ENCODE data around the gene PHTF2.

PHTF2 gene

DNA sequence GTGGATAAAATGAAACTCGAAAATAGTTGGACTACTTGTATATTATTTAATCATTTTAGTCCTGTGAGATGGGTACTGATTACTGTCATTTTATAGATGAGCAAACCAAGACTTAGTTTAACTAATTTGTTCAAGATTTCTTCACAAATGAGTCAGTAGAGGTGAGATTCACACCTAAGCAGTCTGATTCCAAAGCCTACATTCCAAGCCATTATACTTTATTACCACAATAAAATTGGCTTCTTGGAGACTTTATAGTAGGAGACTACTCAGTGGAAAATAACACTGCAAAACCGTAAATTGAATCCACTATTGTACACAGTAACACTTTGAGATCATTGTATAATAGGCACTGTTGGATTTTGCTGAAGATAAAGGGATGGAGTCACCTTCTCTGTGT lies 2.2 kb downstream of the PHTF2 start:
- Mint-ChIP-seq H3K4me1 (peaks cover 79% of the 10 kb centered on the region), H3K4me3 (peak overlapping the region; percentile 83), H3K27ac (peak overlapping the region; percentile 91), H3K9me3 (peaks cover 11% of the 10 kb centered on the region), H3K36me3 (peaks cover 58% of the 10 kb centered on the region), H3K27me3 (peaks cover 3% of the 10 kb centered on the region)
- CTCF ChIA-PET = interaction anchor here (0.7 to 1.6 kb wide), 2 partner anchors 26 to 135 kb away, joined by 3 to 6 read pairs; no protein-coding TSS in a partner anchor
- no peak for DNase-seq

DNA sequence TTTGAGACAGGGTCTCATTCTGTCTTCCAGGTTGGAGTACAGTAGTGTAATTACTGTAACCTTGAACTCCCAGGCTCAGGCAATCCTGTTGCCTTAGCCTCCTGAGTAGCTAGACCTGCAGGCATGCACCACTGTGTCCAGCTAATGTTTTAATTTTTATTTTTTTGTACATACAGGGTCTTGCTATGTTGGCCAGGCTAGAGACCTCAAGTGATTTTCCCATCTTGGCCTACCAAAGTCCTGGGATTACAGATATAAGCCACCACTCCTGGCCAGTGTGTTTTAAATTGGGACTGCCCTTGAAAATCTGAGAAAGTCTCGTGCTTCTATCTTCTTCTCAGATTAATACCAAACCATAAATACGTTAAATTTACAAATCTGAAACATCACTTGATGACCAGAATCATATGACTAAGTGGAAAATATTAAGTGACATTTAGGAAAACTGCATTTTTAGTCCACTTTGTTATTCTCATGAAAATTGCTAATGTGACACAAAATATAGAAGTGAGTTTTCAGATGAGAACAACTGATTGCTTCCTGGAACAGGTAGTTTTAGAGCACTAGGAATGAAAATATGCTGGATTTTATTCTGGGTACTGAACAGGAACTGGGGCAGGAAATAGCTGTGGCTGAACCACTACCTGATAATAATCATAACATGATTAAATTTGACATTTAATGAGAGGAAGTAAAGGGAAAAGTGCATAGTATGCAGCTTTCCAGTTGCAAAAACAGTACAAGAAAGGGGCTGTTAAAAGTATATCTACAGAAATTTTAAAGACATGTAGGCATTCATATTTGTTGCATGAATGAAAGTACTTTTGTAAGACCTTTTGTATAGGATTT lies 4.2 kb downstream of the PHTF2 start:
- Mint-ChIP-seq H3K9me3 (peaks cover 30% of the 10 kb centered on the region), H3K27ac (peak overlapping the region; percentile 84), H3K4me1 (peaks cover 65% of the 10 kb centered on the region), H3K27me3 (peaks cover 3% of the 10 kb centered on the region), H3K4me3 (peak overlapping the region; percentile 43), H3K36me3 (peaks cover 69% of the 10 kb centered on the region)
- CTCF ChIA-PET = interaction anchor here (1.1 to 1.6 kb wide), 4 partner anchors 18 to 151 kb away, joined by 3 to 6 read pairs (median 3); no protein-coding TSS in a partner anchor
- DNase-seq = no peak

DNA sequence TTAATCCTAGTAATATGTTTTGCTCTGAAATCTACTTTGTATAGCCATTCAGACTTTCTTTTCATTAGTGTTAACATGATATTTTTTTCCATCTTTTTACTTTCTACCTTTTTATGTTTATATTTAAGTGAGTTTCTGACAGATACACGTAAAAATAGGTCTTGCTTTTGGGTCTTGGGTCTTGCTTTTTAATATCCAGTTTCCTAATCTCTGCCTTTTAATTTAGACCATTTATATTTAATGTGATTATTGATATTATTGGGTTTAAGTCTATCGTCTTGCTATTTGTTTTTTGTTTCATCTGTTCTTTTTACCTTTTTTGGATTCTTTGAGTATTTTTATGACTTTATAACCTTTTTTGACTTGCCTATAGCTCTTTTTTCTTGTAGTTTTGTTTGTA lies 7.9 kb downstream of the PHTF2 start:
- H3K4me1 Mint-ChIP-seq = peaks cover 48% of the 10 kb centered on the region
- H3K36me3 Mint-ChIP-seq = peaks cover 73% of the 10 kb centered on the region
- no peak for DNase-seq
- H3K4me3 Mint-ChIP-seq = no peak overlapping the region
- no peak overlapping the region for H3K27ac Mint-ChIP-seq
- CTCF ChIA-PET = interaction anchor here (0.6 kb wide), 1 partner anchor 67 kb away, joined by 3 read pairs; no protein-coding TSS in a partner anchor
- no peaks in the 10 kb centered on the region for H3K27me3 Mint-ChIP-seq
- H3K9me3 Mint-ChIP-seq = peaks cover 42% of the 10 kb centered on the region

DNA sequence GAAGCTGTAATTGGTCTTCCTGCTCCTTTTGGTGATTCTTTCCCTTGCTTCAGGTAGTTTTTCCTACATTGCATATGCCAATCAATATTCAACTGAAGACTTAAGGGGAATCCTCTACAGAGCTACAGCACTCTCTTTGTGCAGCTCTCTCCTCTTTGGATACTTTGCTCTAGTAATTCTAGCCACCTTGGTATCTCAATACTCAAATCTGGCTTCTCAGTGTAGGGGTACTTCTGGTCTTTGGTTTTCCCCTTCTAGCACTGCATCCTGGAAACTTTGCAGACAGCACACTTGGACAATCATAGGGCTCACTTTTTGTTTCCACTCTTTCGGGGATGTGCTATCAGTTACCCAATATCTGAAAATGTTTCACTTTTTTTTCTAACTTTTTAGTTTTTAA lies 9.9 kb downstream of the PHTF2 start:
- Mint-ChIP-seq H3K36me3 (peaks cover 67% of the 10 kb centered on the region), H3K27me3 (no peaks in the 10 kb centered on the region), H3K27ac (no peak overlapping the region), H3K4me1 (peaks cover 39% of the 10 kb centered on the region), H3K4me3 (no peak overlapping the region), H3K9me3 (peaks cover 42% of the 10 kb centered on the region)
- DNase-seq = no peak
- CTCF ChIA-PET = no interaction called here

DNA sequence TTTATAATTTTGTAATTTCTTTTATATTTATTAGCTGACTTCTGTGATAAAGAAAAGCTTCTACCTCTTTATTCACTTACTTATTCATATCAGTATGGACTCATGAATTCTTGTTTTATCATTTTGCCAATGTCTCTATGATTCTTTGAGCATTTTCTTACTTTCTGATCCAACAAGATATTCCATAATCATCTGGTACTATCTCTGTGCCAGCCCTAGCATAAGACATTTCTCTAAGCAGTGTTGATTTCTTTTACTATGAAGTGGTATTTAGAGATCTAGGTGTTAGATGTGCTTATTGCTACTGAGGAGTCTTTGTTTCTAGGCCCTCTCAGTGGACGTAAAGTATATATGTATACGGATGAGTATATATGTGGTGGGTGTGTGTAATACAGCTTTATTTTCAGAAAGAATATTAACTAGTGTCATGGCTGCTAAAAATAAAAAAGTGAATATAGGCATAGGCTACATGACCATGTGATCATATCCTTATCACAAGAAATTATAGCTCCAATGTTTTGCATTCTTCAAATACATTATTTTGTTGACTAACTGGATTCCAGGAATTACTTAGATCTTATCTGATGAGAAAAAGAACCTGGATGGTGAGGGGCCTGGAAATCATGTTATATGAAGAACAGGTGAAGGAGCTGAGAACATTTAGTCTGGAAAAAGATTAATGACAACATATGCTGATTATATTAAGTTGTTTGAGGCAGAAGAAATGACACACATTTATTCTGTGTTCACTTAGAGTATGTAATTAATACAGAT lies 13.1 kb downstream of the PHTF2 start:
- H3K36me3 Mint-ChIP-seq = peaks cover 50% of the 10 kb centered on the region
- no peaks in the 10 kb centered on the region for H3K27me3 Mint-ChIP-seq
- H3K9me3 Mint-ChIP-seq = peaks cover 30% of the 10 kb centered on the region
- no peak overlapping the region for H3K27ac Mint-ChIP-seq
- CTCF ChIA-PET = no interaction called here
- H3K4me1 Mint-ChIP-seq = peaks cover 20% of the 10 kb centered on the region
- DNase-seq = no peak
- no peak overlapping the region for H3K4me3 Mint-ChIP-seq

DNA sequence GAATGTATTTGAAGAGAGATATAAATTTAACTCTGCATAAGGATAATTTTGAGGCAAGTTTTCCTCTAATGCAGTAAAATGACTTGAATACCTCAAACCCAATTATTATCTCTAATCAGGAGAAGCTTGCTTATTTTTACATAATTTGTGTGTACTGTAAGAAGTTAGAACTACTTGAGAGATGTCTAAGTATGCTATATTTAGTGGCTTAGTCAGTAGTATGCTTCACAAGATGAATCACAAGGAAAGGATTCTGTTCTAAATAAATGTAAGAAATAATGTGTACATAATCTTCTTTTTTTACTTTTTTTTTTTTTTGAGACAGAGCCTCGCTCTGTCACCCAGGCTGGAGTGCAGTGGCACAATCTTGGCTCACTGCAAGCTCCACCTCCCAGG lies 13.7 kb downstream of the PHTF2 start:
- Mint-ChIP-seq H3K36me3 (peaks cover 50% of the 10 kb centered on the region), H3K4me3 (no peak overlapping the region), H3K9me3 (peaks cover 30% of the 10 kb centered on the region), H3K27ac (no peak overlapping the region), H3K27me3 (no peaks in the 10 kb centered on the region), H3K4me1 (peaks cover 20% of the 10 kb centered on the region)
- CTCF ChIA-PET = no interaction called here
- DNase-seq = no peak

DNA sequence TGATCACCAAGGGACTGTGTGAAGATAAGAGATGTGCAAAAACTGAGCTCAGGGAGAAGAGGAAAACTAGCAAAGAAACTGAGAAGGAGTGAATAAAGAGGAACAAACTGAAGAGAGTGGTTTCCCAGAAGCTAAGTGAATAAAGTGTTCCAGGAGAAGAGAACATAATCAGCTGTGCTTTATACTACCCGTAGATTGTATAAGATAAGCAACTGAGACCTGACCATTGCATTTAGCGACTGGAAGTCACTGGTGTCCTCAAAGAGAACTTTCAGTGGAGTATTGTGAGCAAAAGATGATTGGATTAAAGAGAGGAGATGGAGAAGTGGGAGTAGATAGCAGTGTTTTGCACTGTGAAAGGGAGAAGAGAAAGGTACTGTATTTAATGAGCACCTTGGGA lies 14.6 kb downstream of the PHTF2 start:
- DNase-seq = no peak
- Mint-ChIP-seq H3K27ac (no peak overlapping the region), H3K4me3 (no peak overlapping the region), H3K27me3 (no peaks in the 10 kb centered on the region), H3K36me3 (peaks cover 50% of the 10 kb centered on the region), H3K9me3 (peaks cover 28% of the 10 kb centered on the region), H3K4me1 (peaks cover 17% of the 10 kb centered on the region)
- CTCF ChIA-PET = no interaction called here

DNA sequence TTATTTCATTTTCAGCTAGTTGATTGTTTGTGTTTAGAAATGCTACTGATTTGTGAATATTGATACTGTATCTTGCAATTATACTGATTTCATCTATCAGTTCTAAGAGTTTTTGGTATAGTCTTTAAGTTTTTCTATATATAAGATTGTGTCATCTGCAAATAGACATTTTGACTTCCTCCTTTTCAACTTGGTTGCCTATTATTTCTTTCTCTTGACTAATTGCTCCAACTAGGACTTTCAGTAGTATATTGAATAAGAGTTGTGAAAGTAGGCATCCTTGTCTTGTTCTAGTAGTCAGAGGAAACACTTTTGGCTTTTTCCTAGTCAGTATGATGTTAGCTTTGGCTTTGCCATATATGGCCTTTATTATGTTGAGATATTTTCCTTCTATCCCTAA lies 20.4 kb downstream of the PHTF2 start:
- no peaks in the 10 kb centered on the region for H3K27me3 Mint-ChIP-seq
- H3K27ac Mint-ChIP-seq = no peak overlapping the region
- H3K4me1 Mint-ChIP-seq = peaks cover 15% of the 10 kb centered on the region
- no peak overlapping the region for H3K4me3 Mint-ChIP-seq
- H3K9me3 Mint-ChIP-seq = peaks cover 69% of the 10 kb centered on the region
- CTCF ChIA-PET = no interaction called here
- H3K36me3 Mint-ChIP-seq = peaks cover 80% of the 10 kb centered on the region
- DNase-seq = no peak

DNA sequence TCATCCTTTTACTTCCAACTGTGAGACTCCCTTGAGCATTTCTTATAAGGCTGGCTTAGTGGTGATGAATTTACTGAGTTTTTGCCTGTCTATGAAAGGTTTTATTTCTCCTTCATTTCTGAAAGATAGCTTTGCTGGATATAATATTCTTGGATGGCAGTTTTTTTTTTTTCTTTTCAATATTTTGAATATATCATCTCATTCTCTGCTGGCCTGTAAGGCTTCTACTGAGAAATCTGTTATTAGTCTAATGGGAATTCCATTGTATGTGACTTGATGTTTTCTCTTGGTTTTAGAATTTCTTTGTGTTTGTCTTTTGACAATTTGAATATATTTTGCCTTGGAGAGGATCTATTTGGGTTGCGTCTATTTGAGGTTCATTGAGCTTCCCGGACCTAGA lies 22.4 kb downstream of the PHTF2 start:
- no peak overlapping the region for H3K4me3 Mint-ChIP-seq
- CTCF ChIA-PET = interaction anchor here (1.0 kb wide), 1 partner anchor 17 kb away, joined by 3 read pairs; no protein-coding TSS in a partner anchor
- no peaks in the 10 kb centered on the region for H3K27me3 Mint-ChIP-seq
- H3K27ac Mint-ChIP-seq = no peak overlapping the region
- peaks cover 77% of the 10 kb centered on the region for H3K9me3 Mint-ChIP-seq
- H3K36me3 Mint-ChIP-seq = peaks cover 86% of the 10 kb centered on the region
- H3K4me1 Mint-ChIP-seq = peaks cover 23% of the 10 kb centered on the region
- no peak for DNase-seq

DNA sequence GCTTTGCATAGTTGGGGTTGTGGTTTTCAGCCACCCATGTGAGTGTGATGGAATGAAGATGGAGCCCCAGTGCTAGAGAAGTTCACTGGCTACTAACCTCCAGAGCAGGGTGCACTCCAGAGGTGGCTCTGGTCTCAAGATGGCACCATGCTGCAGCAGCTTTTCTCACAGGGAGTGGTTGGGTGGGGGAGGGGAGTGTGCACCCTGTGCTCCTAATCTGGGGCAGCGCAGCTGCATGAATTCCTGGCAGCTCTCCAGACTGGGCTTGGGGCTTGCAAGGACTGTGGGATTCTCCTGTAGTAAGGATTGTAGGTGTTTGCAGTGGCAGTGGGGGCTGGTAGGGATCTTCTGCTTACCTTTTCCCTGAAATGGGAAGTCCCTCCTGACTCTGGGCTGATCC lies 23.7 kb downstream of the PHTF2 start:
- no peak for DNase-seq
- CTCF ChIA-PET = no interaction called here
- Mint-ChIP-seq H3K9me3 (peaks cover 78% of the 10 kb centered on the region), H3K4me3 (no peak overlapping the region), H3K36me3 (peaks cover 84% of the 10 kb centered on the region), H3K4me1 (peaks cover 31% of the 10 kb centered on the region), H3K27ac (no peak overlapping the region), H3K27me3 (no peaks in the 10 kb centered on the region)

DNA sequence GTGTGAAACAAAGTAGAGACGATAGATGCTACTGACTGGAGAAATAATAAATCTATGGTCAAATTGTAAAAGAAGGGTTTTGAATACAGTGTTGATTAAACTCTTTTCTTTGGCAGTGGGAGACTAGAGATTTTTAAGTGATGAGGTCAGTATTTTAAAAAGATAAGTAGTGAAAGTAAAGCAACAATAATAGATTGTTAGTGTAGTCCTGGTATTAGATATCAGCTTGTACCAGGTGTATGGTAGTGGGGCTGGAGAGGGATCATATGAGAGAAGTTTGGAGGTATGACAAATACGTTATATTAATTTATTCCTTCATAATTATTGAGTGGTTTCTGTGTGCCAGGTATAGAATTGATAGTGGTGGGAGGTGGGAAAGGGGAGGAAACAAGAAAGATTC lies 25.2 kb downstream of the PHTF2 start:
- Mint-ChIP-seq H3K27ac (peak overlapping the region; percentile 74), H3K36me3 (peaks cover 71% of the 10 kb centered on the region), H3K9me3 (peaks cover 65% of the 10 kb centered on the region), H3K4me1 (peaks cover 36% of the 10 kb centered on the region), H3K4me3 (no peak overlapping the region), H3K27me3 (no peaks in the 10 kb centered on the region)
- CTCF ChIA-PET = no interaction called here
- DNase-seq = no peak

DNA sequence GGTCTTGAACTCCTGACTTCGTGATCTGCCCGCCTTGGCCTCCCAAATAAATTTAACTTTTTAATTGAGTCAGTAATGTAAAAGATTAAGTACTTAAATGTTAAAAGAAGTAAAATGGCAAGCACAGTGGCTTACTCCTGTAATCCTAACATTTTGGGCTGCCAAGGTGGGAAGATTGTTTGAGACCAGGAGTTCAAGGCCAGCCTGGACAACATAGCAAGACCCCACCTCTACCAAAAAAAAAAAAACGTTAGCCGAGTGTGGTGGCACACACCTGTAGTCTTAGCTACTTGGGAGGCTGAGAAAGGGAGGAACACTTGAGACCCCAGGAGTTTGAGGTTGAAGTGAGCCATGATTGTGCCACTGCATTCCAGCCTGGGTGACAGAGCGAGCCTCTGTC lies 26.1 kb downstream of the PHTF2 start:
- no peak overlapping the region for H3K4me3 Mint-ChIP-seq
- peak overlapping the region; percentile 5 for H3K27ac Mint-ChIP-seq
- H3K4me1 Mint-ChIP-seq = peaks cover 36% of the 10 kb centered on the region
- peaks cover 64% of the 10 kb centered on the region for H3K36me3 Mint-ChIP-seq
- no peak for DNase-seq
- H3K27me3 Mint-ChIP-seq = no peaks in the 10 kb centered on the region
- CTCF ChIA-PET = no interaction called here
- H3K9me3 Mint-ChIP-seq = peaks cover 57% of the 10 kb centered on the region

DNA sequence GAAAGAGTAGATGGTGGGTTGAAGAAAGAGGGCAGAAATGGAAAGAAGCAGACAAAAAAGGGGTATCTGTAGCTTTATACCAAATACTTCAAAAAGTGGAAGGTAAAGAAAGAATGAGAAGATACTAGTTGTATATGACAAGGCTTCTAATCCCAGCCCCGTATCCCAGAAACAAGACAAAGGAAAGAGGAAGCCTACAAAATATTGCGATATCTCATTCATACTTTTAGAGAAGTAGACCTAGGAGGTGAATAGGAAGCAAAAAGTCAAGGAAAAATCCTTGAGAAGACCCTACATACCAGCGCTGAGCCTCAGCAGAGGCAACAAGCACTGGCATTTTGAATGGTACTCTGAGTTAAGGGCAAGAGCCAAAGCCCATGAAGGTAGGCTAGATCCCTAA lies 26.6 kb downstream of the PHTF2 start:
- DNase-seq = no peak
- H3K4me3 Mint-ChIP-seq = no peak overlapping the region
- peaks cover 36% of the 10 kb centered on the region for H3K4me1 Mint-ChIP-seq
- H3K36me3 Mint-ChIP-seq = peaks cover 59% of the 10 kb centered on the region
- CTCF ChIA-PET = no interaction called here
- peaks cover 52% of the 10 kb centered on the region for H3K9me3 Mint-ChIP-seq
- peak overlapping the region; percentile 5 for H3K27ac Mint-ChIP-seq
- H3K27me3 Mint-ChIP-seq = no peaks in the 10 kb centered on the region

DNA sequence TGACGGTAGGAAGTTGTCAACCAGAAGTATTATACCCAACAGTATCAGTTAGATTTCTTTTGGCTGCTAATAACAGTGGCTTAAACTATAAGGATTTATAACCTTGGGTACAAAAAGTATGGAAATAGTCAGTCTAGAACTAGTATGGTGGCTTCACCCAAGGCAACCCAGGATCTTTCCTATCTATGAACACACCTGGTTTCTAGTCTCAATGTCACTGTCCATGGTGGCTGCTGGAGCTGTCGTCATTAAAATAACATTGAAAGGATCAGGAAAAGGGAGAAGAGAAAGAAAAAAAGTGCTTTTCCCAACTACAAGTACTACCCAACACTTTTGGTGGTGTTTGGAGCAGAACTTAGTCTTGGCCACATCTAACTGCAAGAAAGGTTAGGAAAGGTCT lies 27.7 kb downstream of the PHTF2 start:
- DNase-seq = no peak
- Mint-ChIP-seq H3K4me3 (no peak overlapping the region), H3K27me3 (no peaks in the 10 kb centered on the region), H3K36me3 (peaks cover 50% of the 10 kb centered on the region), H3K9me3 (peaks cover 40% of the 10 kb centered on the region), H3K4me1 (peaks cover 46% of the 10 kb centered on the region), H3K27ac (no peak overlapping the region)
- CTCF ChIA-PET = no interaction called here

DNA sequence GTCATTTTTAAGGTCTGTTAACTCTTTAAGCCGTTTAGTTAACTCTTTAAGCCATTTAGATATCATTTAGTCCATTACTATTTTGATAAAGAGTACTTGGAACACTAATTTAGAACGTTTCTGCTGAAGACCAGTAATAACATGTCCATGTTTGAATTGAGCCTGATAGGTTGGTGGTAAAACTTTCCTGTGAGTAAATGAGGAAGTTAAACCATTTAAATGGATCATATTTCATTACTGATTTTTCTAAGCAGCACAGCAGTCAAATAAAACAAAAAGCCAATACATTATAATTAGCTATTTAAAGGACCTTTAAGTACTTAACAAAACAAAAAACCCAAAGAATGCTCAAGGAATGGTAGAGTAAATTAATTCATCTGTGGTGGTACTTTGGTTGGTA lies 29.4 kb downstream of the PHTF2 start:
- Mint-ChIP-seq H3K36me3 (peaks cover 41% of the 10 kb centered on the region), H3K4me1 (peaks cover 55% of the 10 kb centered on the region), H3K27ac (no peak overlapping the region), H3K27me3 (no peaks in the 10 kb centered on the region), H3K4me3 (no peak overlapping the region), H3K9me3 (peaks cover 28% of the 10 kb centered on the region)
- no peak for DNase-seq
- CTCF ChIA-PET = no interaction called here
